T47D (cell line): ENCODE measurements around the gene OR14A16.

Experiments used
- DNase-seq, 2 experiments: peaks; one replicate each; pipeline versions ENCODE4 v3.0.0 to v3.0.0-alpha.2; 2011 to 2012; ENCODE audit warnings: low read depth in 1 of 2, low spot score in 1 of 2
- JUND ChIP-seq: IDR thresholded peaks from 2 replicates; pipeline ENCODE4 v1.6.1; 2012; ENCODE audit warnings: low read depth
- in situ Hi-C: cut with HindIII; loops from 2 replicates; pipeline ENCODE4 v1.10.0; 2016; ENCODE audit warnings: low sequenced_read_pairs, low pct_unique_long_range_greater_than_20kb

OR14A16 gene

DNA sequence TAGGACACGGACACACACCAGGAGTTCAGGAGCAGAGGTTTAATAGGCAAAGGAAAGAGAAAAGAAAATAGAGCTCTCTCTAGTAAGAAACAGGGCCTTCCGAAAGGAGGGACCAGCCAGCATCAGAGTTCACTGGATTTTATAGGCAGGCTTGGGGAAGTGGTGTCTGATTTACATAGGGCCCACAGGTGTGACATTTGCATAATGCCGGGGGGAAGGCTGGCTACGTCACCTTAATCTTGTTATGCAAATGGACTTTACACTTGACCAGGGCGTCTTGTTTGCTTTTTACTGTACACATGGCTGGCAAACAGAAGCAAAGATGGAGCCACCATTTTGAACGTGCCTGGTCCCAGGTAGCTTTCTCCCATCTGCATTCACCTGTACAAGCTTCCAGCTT lies at the start of gene OR14A16:
OR14A16 (minus strand) TSS at position 97 of the 400 bp plus-strand sequence. CDS start 8,390 bp downstream, outside the sequence.
- in situ Hi-C loops, result no loop called here

DNA sequence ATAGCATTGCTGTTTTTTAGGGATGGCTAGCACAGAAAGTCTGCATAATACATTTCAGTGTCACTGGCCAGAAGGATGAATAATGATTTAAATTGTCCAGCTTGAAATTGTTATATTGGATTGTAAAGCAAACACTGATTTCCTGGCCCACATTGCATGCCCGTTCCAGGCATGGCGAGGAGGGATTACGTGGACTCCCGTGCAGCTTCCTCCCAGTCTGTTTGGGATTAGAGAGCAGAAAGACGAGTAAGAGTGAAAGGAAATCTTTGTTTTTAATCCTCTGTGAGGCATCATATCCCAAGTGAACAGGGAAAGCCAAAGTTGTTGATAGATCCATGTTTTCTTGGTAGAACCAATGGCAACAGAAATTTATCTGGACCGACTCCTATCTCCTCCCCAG lies 41.5 kb upstream of the OR14A16 start:
- no peak for TF ChIP-seq JUND
- in situ Hi-C loops, result no loop called here
- DNase-seq, result no peak

More for the DNA sequence above, at the start of gene OR14A16:
- peak in 1 of 2 experiments; percentile 74 for DNase-seq
- TF ChIP-seq JUND, result no peak

GRCh38 chr1:247864644-247865043 lies 40.7 kb upstream of the OR14A16 start:
- DNase-seq, result no peak
- TF ChIP-seq JUND, result no peak
- in situ Hi-C loops, result no loop called here

GRCh38 chr1:247862756-247863155 lies 38.8 kb upstream of the OR14A16 start:
- no peak for DNase-seq
- TF ChIP-seq JUND, result no peak
- in situ Hi-C loops, result no loop called here

GRCh38 chr1:247857985-247858619 lies 34.2 kb upstream of the OR14A16 start:
- in situ Hi-C loops, result no loop called here
- DNase-seq, result peak in 1 of 2 experiments; percentile 9
- TF ChIP-seq JUND, result no peak

DNA sequence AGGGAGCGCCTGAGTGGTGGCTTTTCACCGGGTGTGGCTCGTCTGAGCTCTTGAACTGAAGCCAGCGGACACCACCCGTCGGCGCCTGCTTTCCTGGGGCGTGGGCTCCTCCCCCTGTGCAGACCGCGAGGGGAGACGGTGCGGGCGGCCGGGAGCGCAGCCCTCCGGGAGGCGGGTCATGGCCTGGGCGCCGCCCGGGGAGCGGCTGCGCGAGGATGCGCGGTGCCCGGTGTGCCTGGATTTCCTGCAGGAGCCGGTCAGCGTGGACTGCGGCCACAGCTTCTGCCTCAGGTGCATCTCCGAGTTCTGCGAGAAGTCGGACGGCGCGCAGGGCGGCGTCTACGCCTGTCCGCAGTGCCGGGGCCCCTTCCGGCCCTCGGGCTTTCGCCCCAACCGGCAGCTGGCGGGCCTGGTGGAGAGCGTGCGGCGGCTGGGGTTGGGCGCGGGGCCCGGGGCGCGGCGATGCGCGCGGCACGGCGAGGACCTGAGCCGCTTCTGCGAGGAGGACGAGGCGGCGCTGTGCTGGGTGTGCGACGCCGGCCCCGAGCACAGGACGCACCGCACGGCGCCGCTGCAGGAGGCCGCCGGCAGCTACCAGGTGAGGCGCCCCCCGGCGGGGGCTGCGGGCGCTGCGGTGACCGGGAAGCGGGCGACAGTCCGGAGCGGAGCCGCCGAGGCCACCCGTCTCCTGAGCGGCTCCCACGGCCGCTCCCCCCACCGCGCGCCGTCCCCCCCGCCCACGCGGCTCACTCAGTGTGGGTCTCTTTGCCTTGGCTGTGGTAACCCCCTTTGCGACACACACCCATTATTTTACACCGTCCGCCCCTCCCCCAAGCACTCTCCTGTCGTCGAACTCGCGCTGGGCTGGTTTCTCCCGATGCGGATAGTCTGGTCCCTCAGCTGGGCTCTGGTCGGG lies 33.4 kb upstream of the OR14A16 start, which contains the start of gene TRIM58:
TRIM58 (plus strand) TSS at position 119 of the 916 bp plus-strand sequence; CDS start at position 179, 60 bp downstream.
- DNase-seq, result peak; percentile 57 to 69
- no peak for TF ChIP-seq JUND
- in situ Hi-C loops, result no loop called here

DNA sequence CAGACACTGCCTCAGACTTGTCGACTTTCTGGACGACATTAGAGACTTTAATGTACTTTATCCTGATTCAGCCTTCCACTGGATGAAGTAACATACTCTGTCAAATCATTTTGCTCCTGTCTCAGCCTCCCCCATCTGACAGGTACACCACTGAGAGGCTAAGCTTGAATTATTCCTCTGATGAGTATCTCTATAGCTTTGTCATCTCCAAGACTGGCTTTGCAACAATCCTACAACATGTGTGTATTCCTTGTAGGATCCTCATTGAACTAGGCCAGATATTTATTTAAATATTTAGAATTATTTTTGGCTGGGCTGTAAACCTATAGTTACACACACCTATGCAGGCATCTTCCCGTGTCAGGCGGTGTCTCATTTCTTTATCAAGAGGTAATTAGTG lies 32.0 kb upstream of the OR14A16 start:
- in situ Hi-C loops, result no loop called here
- no peak for DNase-seq
- no peak for TF ChIP-seq JUND

DNA sequence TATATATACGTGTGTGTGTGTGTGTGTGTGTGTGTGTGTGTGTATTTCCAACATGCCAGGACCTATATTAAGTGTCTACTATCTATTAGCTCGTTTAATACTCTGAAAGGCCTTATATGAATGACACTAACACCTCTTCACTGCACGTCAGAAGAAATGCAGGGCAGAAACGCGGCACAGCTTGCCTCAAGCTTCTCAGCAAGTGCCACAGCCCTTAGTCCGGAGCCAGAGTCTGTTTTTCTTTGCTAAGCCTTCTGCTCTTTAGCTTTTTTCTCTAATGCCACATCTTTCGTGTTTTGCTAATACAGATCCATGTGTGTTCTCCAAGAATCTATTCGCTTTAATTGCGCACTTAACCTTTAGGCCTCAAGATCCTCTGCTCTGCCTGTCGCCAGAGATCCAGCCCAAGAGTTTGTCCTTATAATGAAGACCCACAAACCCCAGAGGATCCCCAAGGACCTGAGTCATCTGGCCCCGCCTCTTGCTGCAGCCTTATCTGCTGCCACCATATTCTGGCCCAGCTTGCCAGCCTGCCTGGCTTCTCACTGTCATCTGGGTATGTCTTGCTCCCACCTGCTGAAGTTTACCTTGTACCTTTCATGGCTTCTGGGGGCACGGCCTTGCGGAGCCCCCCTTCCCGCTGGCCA lies 31.1 kb upstream of the OR14A16 start:
- no peak for DNase-seq
- in situ Hi-C loops, result no loop called here
- TF ChIP-seq JUND, result no peak

DNA sequence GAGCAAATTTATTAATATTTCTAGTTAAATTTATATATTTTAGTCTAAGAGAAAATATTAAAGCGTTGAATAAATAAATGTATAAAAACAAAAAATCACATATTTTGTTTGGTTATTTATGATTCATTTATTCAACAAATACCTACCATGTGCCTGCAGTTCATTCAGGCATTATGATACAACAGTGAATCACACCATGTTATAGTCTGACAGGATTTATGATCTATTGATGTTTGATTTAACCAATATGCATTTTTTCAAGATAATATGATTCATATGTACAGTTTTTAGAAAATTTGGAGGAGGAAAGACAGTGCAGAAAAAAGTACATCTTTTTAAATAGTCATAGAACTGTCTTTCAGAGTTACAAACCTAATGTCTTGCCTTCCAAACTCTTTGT lies 25.7 kb upstream of the OR14A16 start:
- in situ Hi-C loops, result no loop called here
- no peak for TF ChIP-seq JUND
- DNase-seq, result no peak

GRCh38 chr1:247848346-247848745 lies 24.4 kb upstream of the OR14A16 start:
- DNase-seq, result no peak
- in situ Hi-C loops, result no loop called here
- TF ChIP-seq JUND, result no peak

DNA sequence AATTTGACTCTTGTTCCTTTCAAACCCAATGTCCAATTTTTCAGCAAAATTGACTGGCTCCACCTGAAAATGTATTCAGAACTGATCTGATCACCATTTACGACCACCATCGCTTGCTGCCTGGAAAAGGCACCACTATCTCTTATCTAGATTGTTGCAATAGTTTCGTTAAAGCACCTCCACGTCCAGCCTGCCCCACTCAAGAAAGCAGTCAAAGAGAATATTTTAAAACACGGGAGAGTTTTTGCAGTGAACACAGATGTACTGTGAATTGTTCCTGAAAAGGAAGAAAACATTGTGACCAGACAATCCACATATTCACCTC lies 21.7 kb upstream of the OR14A16 start:
- no peak for TF ChIP-seq JUND
- no peak for DNase-seq
- in situ Hi-C loops, result no loop called here

DNA sequence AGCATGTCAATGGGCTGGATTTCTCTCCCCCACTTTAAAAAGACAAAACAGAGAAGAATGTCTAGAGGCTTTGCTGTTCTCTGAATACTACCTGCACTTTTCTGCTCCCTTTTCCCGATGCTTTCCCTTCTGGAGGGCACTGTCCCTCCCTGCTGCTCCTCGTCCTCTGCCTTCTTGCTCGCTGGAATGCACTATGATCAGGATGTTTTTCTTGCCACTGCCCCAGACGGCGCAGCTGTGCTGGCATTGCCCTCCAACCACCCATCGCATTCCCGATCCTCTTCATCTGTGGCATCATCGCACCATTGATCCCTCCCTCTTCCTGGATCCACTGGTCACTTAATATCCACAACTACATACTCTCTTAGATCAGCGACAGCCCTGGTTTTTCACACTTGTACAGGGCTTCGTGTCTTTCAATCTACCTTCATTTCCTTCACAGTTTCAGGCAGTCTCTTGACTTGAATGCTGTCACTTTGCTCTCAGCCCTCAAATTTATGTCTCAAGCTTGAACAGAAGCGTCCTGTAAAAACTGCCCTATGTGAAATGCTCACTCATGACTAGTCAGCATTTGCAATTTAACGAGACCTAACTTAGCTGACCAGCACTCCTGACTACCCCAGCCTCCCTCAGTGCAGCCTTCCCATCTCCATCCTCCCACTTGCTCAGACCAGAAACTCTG lies 21.2 kb upstream of the OR14A16 start:
- no peak for DNase-seq
- TF ChIP-seq JUND, result no peak
- in situ Hi-C loops, result no loop called here

- in situ Hi-C loops, result no loop called here
- no peak for TF ChIP-seq JUND
- no peak for DNase-seq
Measured at GRCh38 chr1:247843411-247843810, 19.5 kb upstream of the OR14A16 start.
